WTC11 (cell line): ENCODE data around the gene BCAS3. TPM values are rescaled to one million over a fixed set of nuclear protein-coding genes. Genes with fewer than 3 reads are reported as not detected.

Experiments used
- ATAC-seq: fragments of 200-7000 bp; cut with Tn5 transposase; 2 replicates; pipeline ENCODE4 v1.10.0; 2021; ENCODE audit warnings: mild to moderate bottlenecking, moderate library complexity
- CTCF ChIA-PET: fragments of 300-600 bp; sonication (Branson Sonifier 250); formaldehyde crosslinking; loops from one replicate; lab custom pipeline; 2021; ENCODE audit warnings: antibody characterized with exemption; lab: Charles Lee
- POLR2A ChIA-PET: fragments of 350-600 bp; sonication (Branson Sonifier 250); formaldehyde crosslinking; loops from one replicate; lab custom pipeline; 2021; ENCODE audit warnings: antibody characterized with exemption; lab: Charles Lee
- DNase-seq: peaks from one replicate; pipeline ENCODE4 v3.0.0; 2021; ENCODE audit warnings: low spot score
- H3K27ac Mint-ChIP-seq: 2 replicates; pipeline ENCODE4 v1.8.0; 2021; ENCODE audit warnings: mixed read lengths
- H3K27me3 Mint-ChIP-seq: 2 replicates; pipeline ENCODE4 v1.8.0; 2021; ENCODE audit warnings: low read depth, mild to moderate bottlenecking, moderate library complexity, mixed read lengths
- H3K36me3 Mint-ChIP-seq: 2 replicates; pipeline ENCODE4 v1.8.0; 2021; ENCODE audit warnings: mixed read lengths
- H3K4me1 Mint-ChIP-seq: 2 replicates; pipeline ENCODE4 v1.8.0; 2022; ENCODE audit warnings: mixed read lengths
- H3K4me3 Mint-ChIP-seq: 2 replicates; pipeline ENCODE4 v1.8.0; 2021; ENCODE audit warnings: mild to moderate bottlenecking, moderate library complexity, mixed read lengths
- H3K9me3 Mint-ChIP-seq: 2 replicates; pipeline ENCODE4 v1.8.0; 2021; ENCODE audit warnings: mixed read lengths
- ATF1 ChIP-seq: sonication (generic); formaldehyde crosslinking; IDR thresholded peaks from 2 replicates; pipeline ENCODE4 v1.8.1; 2023; ENCODE audit warnings: mild to moderate bottlenecking, moderate library complexity, missing genetic modification reagents
- CREM ChIP-seq: sonication (generic); formaldehyde crosslinking; IDR thresholded peaks from 2 replicates; pipeline ENCODE4 v1.8.1; 2022; ENCODE audit warnings: mild to moderate bottlenecking, missing genetic modification reagents, moderate library complexity
- HMGA2 ChIP-seq: fragments of 250-450 bp; sonication (Bioruptor Pico); IDR thresholded peaks from 2 replicates; pipeline ENCODE4 v1.4.0; 2021; ENCODE audit warnings: mild to moderate bottlenecking, moderate library complexity
- MYBL2 ChIP-seq: sonication (generic); formaldehyde crosslinking; IDR thresholded peaks from 2 replicates; pipeline ENCODE4 v1.8.1; 2023; ENCODE audit warnings: mild to moderate bottlenecking, moderate library complexity, missing genetic modification reagents
- NFE2L1 ChIP-seq: sonication (generic); formaldehyde crosslinking; IDR thresholded peaks from 2 replicates; pipeline ENCODE4 v1.8.1; 2023; ENCODE audit warnings: missing genetic modification reagents
- NR3C1 ChIP-seq: sonication (generic); formaldehyde crosslinking; conservative IDR thresholded peaks from 2 replicates; pipeline ENCODE4 v1.8.1; 2023; ENCODE audit warnings: low read depth, mild to moderate bottlenecking, missing genetic modification reagents
- PRRX2 ChIP-seq: fragments of 250-450 bp; sonication (Bioruptor Pico); IDR thresholded peaks from 2 replicates; pipeline ENCODE4 v1.8.0; 2021; ENCODE audit warnings: mild to moderate bottlenecking
- RORB ChIP-seq: fragments of 250-450 bp; sonication (Bioruptor Pico); IDR thresholded peaks from 2 replicates; pipeline ENCODE4 v1.9.0; 2021; ENCODE audit warnings: mild to moderate bottlenecking
- ZNF138 ChIP-seq: sonication (generic); formaldehyde crosslinking; conservative IDR thresholded peaks from 2 replicates; pipeline ENCODE4 v1.8.1; 2022; ENCODE audit warnings: mild to moderate bottlenecking, moderate library complexity, missing genetic modification reagents
- total RNA-seq: library from RNA; stranded (reverse); gene quantifications from 3 replicates; pipeline ENCODE4 v1.2.3, GENCODE V29; 2021
- TF ChIP-seq, protein P1 (sequence below): sonication (generic); formaldehyde crosslinking; IDR thresholded peaks from 2 replicates; pipeline ENCODE4 v1.8.1; 2022; ENCODE audit warnings: low read depth, mild to moderate bottlenecking, moderate library complexity, missing genetic modification reagents, borderline replicate concordance
- TF ChIP-seq, protein P2 (sequence below): sonication (generic); formaldehyde crosslinking; IDR thresholded peaks from 2 replicates; pipeline ENCODE4 v1.8.1; 2023; ENCODE audit warnings: mild to moderate bottlenecking, missing genetic modification reagents, moderate library complexity
- TF ChIP-seq, protein P3 (sequence below): fragments of 250-450 bp; sonication (Bioruptor Pico); IDR thresholded peaks from 2 replicates; pipeline ENCODE4 v2.1.2; 2022; ENCODE audit warnings: mild to moderate bottlenecking, moderate library complexity
- TF ChIP-seq, protein P4 (sequence below): sonication (generic); formaldehyde crosslinking; IDR thresholded peaks from 2 replicates; pipeline ENCODE4 v1.8.0; 2022; ENCODE audit warnings: missing genetic modification reagents
- TF ChIP-seq, protein P5 (sequence below): sonication (generic); formaldehyde crosslinking; IDR thresholded peaks from 2 replicates; pipeline ENCODE4 v1.8.1; 2023; ENCODE audit warnings: mild to moderate bottlenecking, missing genetic modification reagents
- TF ChIP-seq, protein P6 (sequence below): sonication (generic); formaldehyde crosslinking; IDR thresholded peaks from 2 replicates; pipeline ENCODE4 v1.8.0; 2022; ENCODE audit warnings: mild to moderate bottlenecking, missing genetic modification reagents

Gene BCAS3
- total RNA-seq, 1 experiment from 2014 or later = 15.5 TPM

DNA sequence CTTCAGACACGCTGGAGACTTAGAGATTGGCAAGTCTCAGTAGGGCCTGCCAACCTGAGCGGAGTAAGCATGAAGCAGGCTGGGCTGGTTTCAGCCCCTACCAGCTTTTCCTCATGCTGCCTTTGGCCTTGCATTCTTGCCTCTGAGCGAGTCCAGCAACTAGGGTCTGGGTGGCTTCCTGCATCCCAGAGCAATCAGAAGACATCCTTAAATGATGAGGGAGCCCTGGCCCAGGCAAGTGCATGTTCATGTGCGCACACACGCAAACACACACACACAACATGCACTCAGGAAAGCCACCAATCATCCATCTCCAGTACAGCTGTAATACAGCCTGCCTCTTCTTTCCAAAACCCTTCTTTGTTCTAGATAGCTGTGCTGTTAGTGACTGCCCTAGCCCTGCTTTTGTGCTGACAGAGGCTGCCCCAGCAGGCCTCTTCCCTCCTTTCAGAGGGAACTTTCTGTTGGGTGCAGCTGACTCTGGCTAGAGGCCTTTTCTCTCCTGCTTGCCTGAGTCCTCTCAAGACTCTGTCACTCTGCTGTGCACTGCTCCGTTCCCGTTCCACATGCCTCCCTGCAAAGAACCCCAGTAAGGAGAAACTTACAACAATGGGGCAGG lies 691.3 kb downstream of the BCAS3 start (continued):
- TF ChIP-seq NR3C1 (CRISPR knock-in tag) = no peak
- TF ChIP-seq PRRX2 = no peak
- TF ChIP-seq, protein P1, sequence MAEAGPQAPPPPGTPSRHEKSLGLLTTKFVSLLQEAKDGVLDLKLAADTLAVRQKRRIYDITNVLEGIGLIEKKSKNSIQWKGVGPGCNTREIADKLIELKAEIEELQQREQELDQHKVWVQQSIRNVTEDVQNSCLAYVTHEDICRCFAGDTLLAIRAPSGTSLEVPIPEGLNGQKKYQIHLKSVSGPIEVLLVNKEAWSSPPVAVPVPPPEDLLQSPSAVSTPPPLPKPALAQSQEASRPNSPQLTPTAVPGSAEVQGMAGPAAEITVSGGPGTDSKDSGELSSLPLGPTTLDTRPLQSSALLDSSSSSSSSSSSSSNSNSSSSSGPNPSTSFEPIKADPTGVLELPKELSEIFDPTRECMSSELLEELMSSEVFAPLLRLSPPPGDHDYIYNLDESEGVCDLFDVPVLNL = no peak
- no peak for TF ChIP-seq MYBL2 (CRISPR knock-in tag)
- TF ChIP-seq, protein P2, sequence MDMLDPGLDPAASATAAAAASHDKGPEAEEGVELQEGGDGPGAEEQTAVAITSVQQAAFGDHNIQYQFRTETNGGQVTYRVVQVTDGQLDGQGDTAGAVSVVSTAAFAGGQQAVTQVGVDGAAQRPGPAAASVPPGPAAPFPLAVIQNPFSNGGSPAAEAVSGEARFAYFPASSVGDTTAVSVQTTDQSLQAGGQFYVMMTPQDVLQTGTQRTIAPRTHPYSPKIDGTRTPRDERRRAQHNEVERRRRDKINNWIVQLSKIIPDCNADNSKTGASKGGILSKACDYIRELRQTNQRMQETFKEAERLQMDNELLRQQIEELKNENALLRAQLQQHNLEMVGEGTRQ (CRISPR knock-in tag) = no peak
- no peak for TF ChIP-seq ZNF138 (CRISPR knock-in tag)
- TF ChIP-seq HMGA2 (CRISPR knock-in tag) = no peak

DNA sequence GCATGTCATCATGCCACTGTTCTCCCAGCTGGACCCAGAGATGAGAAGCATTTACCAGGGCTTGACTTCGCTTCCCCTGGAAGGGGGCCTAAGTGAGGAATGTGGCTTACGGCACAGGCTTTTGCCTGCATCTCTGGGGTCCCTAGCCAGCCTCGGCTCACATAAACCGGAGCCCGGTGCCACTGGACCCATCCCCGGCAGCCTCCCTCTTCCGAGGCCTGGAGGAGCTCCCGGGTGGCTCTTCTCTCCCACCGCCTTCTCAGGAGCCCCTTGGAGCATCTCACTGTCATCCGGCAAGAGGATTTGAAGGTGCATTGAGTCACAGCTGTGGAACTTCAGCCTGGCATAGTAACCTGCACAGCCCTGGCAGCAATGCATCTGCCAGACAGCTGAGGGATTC lies 692.1 kb downstream of the BCAS3 start:
- H3K27me3 Mint-ChIP-seq = no peaks in the 10 kb centered on the region
- peaks cover 6% of the 10 kb centered on the region for H3K4me1 Mint-ChIP-seq
- no peak for DNase-seq
- ChIA-PET POLR2A (no interaction called here), CTCF (interaction anchor here (0.6 to 0.7 kb wide), 2 partner anchors 27 to 1430 kb away, joined by 3 to 5 read pairs; no protein-coding TSS in a partner anchor)
- H3K9me3 Mint-ChIP-seq = no peaks in the 10 kb centered on the region
- H3K27ac Mint-ChIP-seq = no peak overlapping the region
- ATAC-seq = no peak
- H3K36me3 Mint-ChIP-seq = no peaks in the 10 kb centered on the region
- H3K4me3 Mint-ChIP-seq = no peak overlapping the region
- TF ChIP-seq ATF1 (CRISPR knock-in tag) (no peak), RORB (CRISPR knock-in tag) (no peak), CREM (CRISPR knock-in tag) (no peak), NFE2L1 (CRISPR knock-in tag) (no peak)
- TF ChIP-seq, protein P3, sequence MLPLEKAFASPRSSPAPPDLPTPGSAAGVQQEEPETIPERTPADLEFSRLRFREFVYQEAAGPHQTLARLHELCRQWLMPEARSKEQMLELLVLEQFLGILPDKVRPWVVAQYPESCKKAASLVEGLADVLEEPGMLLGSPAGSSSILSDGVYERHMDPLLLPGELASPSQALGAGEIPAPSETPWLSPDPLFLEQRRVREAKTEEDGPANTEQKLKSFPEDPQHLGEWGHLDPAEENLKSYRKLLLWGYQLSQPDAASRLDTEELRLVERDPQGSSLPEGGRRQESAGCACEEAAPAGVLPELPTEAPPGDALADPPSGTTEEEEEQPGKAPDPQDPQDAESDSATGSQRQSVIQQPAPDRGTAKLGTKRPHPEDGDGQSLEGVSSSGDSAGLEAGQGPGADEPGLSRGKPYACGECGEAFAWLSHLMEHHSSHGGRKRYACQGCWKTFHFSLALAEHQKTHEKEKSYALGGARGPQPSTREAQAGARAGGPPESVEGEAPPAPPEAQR (CRISPR knock-in tag) = no peak
- TF ChIP-seq, protein P4, sequence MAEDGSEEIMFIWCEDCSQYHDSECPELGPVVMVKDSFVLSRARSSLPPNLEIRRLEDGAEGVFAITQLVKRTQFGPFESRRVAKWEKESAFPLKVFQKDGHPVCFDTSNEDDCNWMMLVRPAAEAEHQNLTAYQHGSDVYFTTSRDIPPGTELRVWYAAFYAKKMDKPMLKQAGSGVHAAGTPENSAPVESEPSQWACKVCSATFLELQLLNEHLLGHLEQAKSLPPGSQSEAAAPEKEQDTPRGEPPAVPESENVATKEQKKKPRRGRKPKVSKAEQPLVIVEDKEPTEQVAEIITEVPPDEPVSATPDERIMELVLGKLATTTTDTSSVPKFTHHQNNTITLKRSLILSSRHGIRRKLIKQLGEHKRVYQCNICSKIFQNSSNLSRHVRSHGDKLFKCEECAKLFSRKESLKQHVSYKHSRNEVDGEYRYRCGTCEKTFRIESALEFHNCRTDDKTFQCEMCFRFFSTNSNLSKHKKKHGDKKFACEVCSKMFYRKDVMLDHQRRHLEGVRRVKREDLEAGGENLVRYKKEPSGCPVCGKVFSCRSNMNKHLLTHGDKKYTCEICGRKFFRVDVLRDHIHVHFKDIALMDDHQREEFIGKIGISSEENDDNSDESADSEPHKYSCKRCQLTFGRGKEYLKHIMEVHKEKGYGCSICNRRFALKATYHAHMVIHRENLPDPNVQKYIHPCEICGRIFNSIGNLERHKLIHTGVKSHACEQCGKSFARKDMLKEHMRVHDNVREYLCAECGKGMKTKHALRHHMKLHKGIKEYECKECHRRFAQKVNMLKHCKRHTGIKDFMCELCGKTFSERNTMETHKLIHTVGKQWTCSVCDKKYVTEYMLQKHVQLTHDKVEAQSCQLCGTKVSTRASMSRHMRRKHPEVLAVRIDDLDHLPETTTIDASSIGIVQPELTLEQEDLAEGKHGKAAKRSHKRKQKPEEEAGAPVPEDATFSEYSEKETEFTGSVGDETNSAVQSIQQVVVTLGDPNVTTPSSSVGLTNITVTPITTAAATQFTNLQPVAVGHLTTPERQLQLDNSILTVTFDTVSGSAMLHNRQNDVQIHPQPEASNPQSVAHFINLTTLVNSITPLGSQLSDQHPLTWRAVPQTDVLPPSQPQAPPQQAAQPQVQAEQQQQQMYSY (CRISPR knock-in tag) = no peak
- TF ChIP-seq, protein P5, sequence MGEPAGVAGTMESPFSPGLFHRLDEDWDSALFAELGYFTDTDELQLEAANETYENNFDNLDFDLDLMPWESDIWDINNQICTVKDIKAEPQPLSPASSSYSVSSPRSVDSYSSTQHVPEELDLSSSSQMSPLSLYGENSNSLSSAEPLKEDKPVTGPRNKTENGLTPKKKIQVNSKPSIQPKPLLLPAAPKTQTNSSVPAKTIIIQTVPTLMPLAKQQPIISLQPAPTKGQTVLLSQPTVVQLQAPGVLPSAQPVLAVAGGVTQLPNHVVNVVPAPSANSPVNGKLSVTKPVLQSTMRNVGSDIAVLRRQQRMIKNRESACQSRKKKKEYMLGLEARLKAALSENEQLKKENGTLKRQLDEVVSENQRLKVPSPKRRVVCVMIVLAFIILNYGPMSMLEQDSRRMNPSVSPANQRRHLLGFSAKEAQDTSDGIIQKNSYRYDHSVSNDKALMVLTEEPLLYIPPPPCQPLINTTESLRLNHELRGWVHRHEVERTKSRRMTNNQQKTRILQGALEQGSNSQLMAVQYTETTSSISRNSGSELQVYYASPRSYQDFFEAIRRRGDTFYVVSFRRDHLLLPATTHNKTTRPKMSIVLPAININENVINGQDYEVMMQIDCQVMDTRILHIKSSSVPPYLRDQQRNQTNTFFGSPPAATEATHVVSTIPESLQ (CRISPR knock-in tag) = no peak
- TF ChIP-seq, protein P6, sequence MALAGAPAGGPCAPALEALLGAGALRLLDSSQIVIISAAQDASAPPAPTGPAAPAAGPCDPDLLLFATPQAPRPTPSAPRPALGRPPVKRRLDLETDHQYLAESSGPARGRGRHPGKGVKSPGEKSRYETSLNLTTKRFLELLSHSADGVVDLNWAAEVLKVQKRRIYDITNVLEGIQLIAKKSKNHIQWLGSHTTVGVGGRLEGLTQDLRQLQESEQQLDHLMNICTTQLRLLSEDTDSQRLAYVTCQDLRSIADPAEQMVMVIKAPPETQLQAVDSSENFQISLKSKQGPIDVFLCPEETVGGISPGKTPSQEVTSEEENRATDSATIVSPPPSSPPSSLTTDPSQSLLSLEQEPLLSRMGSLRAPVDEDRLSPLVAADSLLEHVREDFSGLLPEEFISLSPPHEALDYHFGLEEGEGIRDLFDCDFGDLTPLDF (CRISPR knock-in tag) = no peak
